AG10803 (cell line): ENCODE results near the gene UIMC1.
"Not testable (repeated sequence)": the region's sequence is repeated elsewhere in the genome, so short reads cannot be mapped to it uniquely, and the experiment has no call there.

Experiments used
- DNase-seq: peaks from one replicate; pipeline ENCODE4 v3.0.0; 2010; ENCODE audit warnings: low read depth
- H3K4me3 ChIP-seq: 2 replicates; pipeline ENCODE4 v1.5.1; 2011; ENCODE audit warnings: mild to moderate bottlenecking, low read length, control low read depth
- CTCF ChIP-seq: conservative IDR thresholded peaks from 2 replicates; pipeline ENCODE4 v1.5.1; 2011; ENCODE audit warnings: mild to moderate bottlenecking, low read length, control low read depth, inconsistent platforms

Gene UIMC1

GRCh38 chr5:177006265-177006972 is at the start of gene UIMC1:
Gene UIMC1 (minus strand): TSS chr5:177006779. CDS start chr5:176982615, 24,164 bp downstream.
- peak; percentile 89 for DNase-seq

GRCh38 chr5:177049285-177049684 is 42.7 kb upstream of the UIMC1 start:
- H3K4me3 ChIP-seq = no peak overlapping the region
- TF ChIP-seq CTCF = no peak
- DNase-seq = no peak

More at GRCh38 chr5:177006265-177006972, at the start of gene UIMC1:
- no peak for TF ChIP-seq CTCF
- H3K4me3 ChIP-seq = peak within 1 kb of the TSS; percentile 86

GRCh38 chr5:177048531-177048930 is 42.0 kb upstream of the UIMC1 start:
- not testable (repeated sequence) for DNase-seq, H3K4me3 ChIP-seq

GRCh38 chr5:177045631-177046030 is 39.1 kb upstream of the UIMC1 start:
- TF ChIP-seq CTCF = no peak
- H3K4me3 ChIP-seq = no peak overlapping the region
- no peak for DNase-seq

- no peak for TF ChIP-seq CTCF
- no peak overlapping the region for H3K4me3 ChIP-seq
- no peak for DNase-seq
These were observed 38.1 kb upstream of the UIMC1 start for GRCh38 chr5:177044641-177045040.

GRCh38 chr5:177043958-177044357 is 37.4 kb upstream of the UIMC1 start:
- no peak for DNase-seq
- no peak overlapping the region for H3K4me3 ChIP-seq
- TF ChIP-seq CTCF = no peak

- DNase-seq = no peak
- no peak for TF ChIP-seq CTCF
- no peak overlapping the region for H3K4me3 ChIP-seq
These were observed 36.5 kb upstream of the UIMC1 start for GRCh38 chr5:177043114-177043513.
